Measurements from ENCODE around the gene CNTD1.

Gene CNTD1

DNA sequence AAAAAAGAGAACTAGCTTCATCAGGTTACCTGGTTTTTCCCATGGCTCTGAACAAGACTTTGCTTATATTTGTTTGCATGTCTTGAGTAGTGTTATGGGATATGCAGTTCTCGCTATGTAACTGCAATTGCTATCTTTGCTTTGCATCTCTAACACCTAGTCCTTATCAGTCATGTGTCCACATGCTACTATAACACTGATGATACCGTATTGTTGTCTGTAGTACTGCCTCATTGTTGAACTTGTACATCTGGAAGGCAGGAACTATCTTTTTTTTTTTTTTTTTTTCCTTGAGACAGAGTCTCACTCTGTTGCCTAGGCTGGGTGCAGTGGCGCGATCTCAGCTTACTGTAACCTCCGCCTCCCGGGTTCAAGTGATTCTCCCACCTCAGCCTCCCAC lies 37.1 kb downstream of the CNTD1 start:
- TF ChIP-seq SIN3A (IDR thresholded peaks at IDR 0.05; ENCODE audit: borderline replicate concordance, insufficient read depth, low read length) (no peak), FOXP2 (optimal IDR thresholded peaks at IDR 0.05; ENCODE audit: borderline replicate concordance, extremely low read depth, extremely low read length, insufficient read depth) (no peak), TAF1 (IDR thresholded peaks at IDR 0.05; ENCODE audit: borderline replicate concordance, insufficient read depth, low read length) (no peak), POLR2AphosphoS5 (IDR thresholded peaks at IDR 0.05; ENCODE audit: low read depth, low read length) (no peak), REST (IDR thresholded peaks at IDR 0.05; ENCODE audit: insufficient read depth in 1 of 2, low read depth in 2 of 2, low read length in 2 of 2) (no peak)

GRCh38 chr17:42841975-42842685 lies 43.5 kb downstream of the CNTD1 start:
- TF ChIP-seq TAF1 (IDR thresholded peaks at IDR 0.05; ENCODE audit: borderline replicate concordance, insufficient read depth, low read length), result no peak
- TF ChIP-seq SIN3A (IDR thresholded peaks at IDR 0.05; ENCODE audit: borderline replicate concordance, insufficient read depth, low read length), result no peak
- no peak; the same call in 1 of the 2 replicates for TF ChIP-seq POLR2AphosphoS5 (IDR thresholded peaks at IDR 0.05; ENCODE audit: low read depth, low read length)
- no peak for TF ChIP-seq FOXP2 (optimal IDR thresholded peaks at IDR 0.05; ENCODE audit: borderline replicate concordance, extremely low read depth, extremely low read length, insufficient read depth)
- TF ChIP-seq REST (IDR thresholded peaks at IDR 0.05; ENCODE audit: insufficient read depth in 1 of 2, low read depth in 2 of 2, low read length in 2 of 2), result no peak

DNA sequence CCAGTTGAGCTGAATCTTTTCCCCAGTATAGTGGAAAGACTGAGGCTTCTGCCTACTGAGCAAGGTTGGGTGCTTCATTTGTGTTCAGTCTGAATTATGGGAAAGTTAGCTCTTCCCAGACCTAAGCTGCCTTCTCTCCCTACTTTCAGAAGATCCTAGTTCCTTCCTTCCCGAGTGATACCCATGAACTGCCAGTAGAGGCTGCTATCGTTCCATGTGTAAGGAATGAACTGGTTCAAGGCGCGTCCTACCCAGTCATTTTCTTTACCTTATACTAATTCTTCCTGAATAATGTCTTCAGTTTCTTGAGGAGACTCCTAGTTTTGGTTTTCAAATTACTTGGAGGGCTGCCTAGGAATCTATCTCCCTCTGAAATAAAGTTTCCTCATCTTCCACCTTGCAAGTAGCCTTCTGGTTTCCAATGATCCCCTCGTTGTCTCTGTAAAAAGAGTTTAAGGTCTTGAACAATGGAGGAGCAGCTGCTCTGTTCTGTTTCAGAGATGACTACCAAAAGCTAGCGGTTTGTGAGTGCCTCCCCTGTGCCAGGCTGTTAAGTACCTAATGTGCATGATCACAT lies 44.8 kb downstream of the CNTD1 start:
- TF ChIP-seq TAF1 (IDR thresholded peaks at IDR 0.05; ENCODE audit: borderline replicate concordance, insufficient read depth, low read length) (no peak), POLR2AphosphoS5 (IDR thresholded peaks at IDR 0.05; ENCODE audit: low read depth, low read length) (no peak), REST (IDR thresholded peaks at IDR 0.05; ENCODE audit: insufficient read depth in 1 of 2, low read depth in 2 of 2, low read length in 2 of 2) (no peak), FOXP2 (optimal IDR thresholded peaks at IDR 0.05; ENCODE audit: borderline replicate concordance, extremely low read depth, extremely low read length, insufficient read depth) (no peak), SIN3A (IDR thresholded peaks at IDR 0.05; ENCODE audit: borderline replicate concordance, insufficient read depth, low read length) (no peak)

DNA sequence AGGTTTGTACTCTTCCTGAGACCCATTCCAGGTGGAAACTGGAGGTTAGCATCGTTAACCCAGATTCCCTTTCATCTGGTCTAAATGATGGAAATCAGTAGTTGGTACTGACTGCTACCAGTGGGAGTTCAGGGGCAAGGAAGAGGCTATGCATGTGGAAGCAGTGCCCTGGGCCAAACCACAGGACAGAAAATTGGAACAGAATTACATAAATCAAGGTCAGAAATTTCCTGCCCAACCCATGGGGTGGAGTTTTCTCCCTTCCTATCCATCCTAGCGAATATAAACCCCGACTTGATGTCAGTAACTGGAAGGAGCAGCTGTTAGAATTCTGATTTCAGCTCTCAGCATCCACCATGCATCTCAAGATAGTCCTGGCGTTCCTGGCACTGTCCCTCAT lies 45.6 kb downstream of the CNTD1 start, which contains the start of gene AOC2:
AOC2 (plus strand) TSS at position 310 of the 400 bp plus-strand sequence; CDS start at position 357, 47 bp downstream.
- TF ChIP-seq REST (IDR thresholded peaks at IDR 0.05; ENCODE audit: insufficient read depth in 1 of 2, low read depth in 2 of 2, low read length in 2 of 2), result no peak
- no peak for TF ChIP-seq TAF1 (IDR thresholded peaks at IDR 0.05; ENCODE audit: borderline replicate concordance, insufficient read depth, low read length)
- no peak for TF ChIP-seq FOXP2 (optimal IDR thresholded peaks at IDR 0.05; ENCODE audit: borderline replicate concordance, extremely low read depth, extremely low read length, insufficient read depth)
- TF ChIP-seq SIN3A (IDR thresholded peaks at IDR 0.05; ENCODE audit: borderline replicate concordance, insufficient read depth, low read length), result no peak
- TF ChIP-seq POLR2AphosphoS5 (IDR thresholded peaks at IDR 0.05; ENCODE audit: low read depth, low read length), result no peak; the same call in none of the 2 replicates
